ENCODE data around the gene TAPBP. TPM values are rescaled to one million over a fixed set of nuclear protein-coding genes. Genes with fewer than 3 reads are reported as not detected.

Gene TAPBP
- total and polyA plus RNA-seq, 9 of the 15 experiments (the other 6 are each of a cell fraction or from before 2014, with no cell fraction given) = 5.6 to 74.0 (median 22.3) TPM

DNA sequence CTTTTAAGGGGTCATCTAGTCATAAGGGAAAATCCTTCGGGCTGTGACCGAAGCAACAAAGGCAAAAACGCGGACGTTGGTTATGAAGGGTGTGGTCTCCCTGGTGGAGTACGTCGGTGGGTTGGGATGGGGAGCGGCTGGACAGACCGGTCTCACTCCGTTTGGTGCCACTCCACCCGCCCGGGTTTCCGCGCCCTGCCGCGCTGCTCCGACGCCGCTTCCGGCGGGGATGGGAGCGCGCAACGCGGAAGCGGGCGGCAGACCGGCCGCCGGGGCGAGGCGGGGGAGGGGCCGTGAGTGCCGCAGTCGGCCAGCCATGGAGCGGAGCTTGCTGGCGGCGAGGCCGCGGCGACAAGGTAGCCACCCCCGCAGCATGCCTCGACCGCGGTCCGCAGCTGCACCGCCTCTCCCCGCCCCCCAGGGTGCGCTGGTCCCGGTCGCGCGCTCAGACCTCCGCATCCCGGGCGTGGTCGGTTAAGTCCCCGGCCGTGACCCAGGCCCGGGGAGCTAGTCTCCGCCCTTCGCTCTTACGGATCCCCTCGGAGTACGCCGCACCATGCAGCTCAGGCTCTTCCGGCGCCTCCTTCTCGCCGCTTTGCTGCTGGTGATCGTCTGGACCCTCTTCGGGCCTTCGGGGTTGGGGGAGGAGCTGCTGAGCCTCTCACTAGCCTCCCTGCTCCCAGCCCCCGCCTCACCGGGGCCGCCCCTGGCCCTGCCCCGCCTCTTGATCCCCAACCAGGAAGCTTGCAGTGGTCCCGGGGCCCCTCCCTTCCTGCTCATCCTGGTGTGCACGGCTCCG, 36.8 kb downstream of the TAPBP start, which contains the start of gene B3GALT4 (continued):
- TF ChIP-seq POLR2H (tag; IDR thresholded peaks at IDR 0.05; ENCODE audit: low read depth) (peak; percentile 58; the same call in 1 of the 2 replicates), RCOR1 (IDR thresholded peaks at IDR 0.05; ENCODE audit: borderline replicate concordance in 1 of 2, low read depth in 2 of 2, low read length in 2 of 2) (peak in 1 of 2 experiments; percentile 69; a peak in 1 of 4 replicates), THRAP3 (IDR thresholded peaks at IDR 0.05; ENCODE audit: borderline replicate concordance) (no peak), SIN3A (IDR thresholded peaks at IDR 0.05; ENCODE audit: borderline replicate concordance in 2 of 2, control insufficient read depth in 1 of 2, low read depth in 2 of 2, low read length in 2 of 2) (peak; percentile 66 to 98; a peak in 3 of 4 replicates), ZNF134 (CRISPR knock-in tag; conservative IDR thresholded peaks at IDR 0.05) (no peak), KLF6 (CRISPR knock-in tag; IDR thresholded peaks at IDR 0.05; ENCODE audit: borderline replicate concordance) (peak; percentile 68; the same call in 1 of the 2 replicates), MEIS2 (IDR thresholded peaks at IDR 0.05; ENCODE audit: partially characterized antibody) (peak; percentile 43), RBM22 (IDR thresholded peaks at IDR 0.05; ENCODE audit: low read depth, low read length, poor library complexity, severe bottlenecking) (peak; percentile 96), MTA1 (IDR thresholded peaks at IDR 0.05; ENCODE audit: borderline replicate concordance) (no peak), NEUROD1 (IDR thresholded peaks at IDR 0.05; ENCODE audit: borderline replicate concordance, low read depth, low read length, partially characterized antibody) (no peak), CC2D1A (IDR thresholded peaks at IDR 0.05) (peak; percentile 13; the same call in 1 of the 2 replicates), SNRNP70 (optimal IDR thresholded peaks at IDR 0.05; ENCODE audit: low read depth, low read length) (peak; percentile 85), SP2 (IDR thresholded peaks at IDR 0.05; ENCODE audit: extremely low read depth, low read depth, low read length, poor library complexity, severe bottlenecking) (peak; percentile 18)
- TF ChIP-seq, protein P1, sequence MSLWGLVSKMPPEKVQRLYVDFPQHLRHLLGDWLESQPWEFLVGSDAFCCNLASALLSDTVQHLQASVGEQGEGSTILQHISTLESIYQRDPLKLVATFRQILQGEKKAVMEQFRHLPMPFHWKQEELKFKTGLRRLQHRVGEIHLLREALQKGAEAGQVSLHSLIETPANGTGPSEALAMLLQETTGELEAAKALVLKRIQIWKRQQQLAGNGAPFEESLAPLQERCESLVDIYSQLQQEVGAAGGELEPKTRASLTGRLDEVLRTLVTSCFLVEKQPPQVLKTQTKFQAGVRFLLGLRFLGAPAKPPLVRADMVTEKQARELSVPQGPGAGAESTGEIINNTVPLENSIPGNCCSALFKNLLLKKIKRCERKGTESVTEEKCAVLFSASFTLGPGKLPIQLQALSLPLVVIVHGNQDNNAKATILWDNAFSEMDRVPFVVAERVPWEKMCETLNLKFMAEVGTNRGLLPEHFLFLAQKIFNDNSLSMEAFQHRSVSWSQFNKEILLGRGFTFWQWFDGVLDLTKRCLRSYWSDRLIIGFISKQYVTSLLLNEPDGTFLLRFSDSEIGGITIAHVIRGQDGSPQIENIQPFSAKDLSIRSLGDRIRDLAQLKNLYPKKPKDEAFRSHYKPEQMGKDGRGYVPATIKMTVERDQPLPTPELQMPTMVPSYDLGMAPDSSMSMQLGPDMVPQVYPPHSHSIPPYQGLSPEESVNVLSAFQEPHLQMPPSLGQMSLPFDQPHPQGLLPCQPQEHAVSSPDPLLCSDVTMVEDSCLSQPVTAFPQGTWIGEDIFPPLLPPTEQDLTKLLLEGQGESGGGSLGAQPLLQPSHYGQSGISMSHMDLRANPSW (CRISPR knock-in tag; IDR thresholded peaks at IDR 0.05) = no peak; the same call in 1 of the 2 replicates
- TF ChIP-seq, protein P2, sequence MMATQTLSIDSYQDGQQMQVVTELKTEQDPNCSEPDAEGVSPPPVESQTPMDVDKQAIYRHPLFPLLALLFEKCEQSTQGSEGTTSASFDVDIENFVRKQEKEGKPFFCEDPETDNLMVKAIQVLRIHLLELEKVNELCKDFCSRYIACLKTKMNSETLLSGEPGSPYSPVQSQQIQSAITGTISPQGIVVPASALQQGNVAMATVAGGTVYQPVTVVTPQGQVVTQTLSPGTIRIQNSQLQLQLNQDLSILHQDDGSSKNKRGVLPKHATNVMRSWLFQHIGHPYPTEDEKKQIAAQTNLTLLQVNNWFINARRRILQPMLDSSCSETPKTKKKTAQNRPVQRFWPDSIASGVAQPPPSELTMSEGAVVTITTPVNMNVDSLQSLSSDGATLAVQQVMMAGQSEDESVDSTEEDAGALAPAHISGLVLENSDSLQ (IDR thresholded peaks at IDR 0.05) = no peak
- TF ChIP-seq, protein P3, sequence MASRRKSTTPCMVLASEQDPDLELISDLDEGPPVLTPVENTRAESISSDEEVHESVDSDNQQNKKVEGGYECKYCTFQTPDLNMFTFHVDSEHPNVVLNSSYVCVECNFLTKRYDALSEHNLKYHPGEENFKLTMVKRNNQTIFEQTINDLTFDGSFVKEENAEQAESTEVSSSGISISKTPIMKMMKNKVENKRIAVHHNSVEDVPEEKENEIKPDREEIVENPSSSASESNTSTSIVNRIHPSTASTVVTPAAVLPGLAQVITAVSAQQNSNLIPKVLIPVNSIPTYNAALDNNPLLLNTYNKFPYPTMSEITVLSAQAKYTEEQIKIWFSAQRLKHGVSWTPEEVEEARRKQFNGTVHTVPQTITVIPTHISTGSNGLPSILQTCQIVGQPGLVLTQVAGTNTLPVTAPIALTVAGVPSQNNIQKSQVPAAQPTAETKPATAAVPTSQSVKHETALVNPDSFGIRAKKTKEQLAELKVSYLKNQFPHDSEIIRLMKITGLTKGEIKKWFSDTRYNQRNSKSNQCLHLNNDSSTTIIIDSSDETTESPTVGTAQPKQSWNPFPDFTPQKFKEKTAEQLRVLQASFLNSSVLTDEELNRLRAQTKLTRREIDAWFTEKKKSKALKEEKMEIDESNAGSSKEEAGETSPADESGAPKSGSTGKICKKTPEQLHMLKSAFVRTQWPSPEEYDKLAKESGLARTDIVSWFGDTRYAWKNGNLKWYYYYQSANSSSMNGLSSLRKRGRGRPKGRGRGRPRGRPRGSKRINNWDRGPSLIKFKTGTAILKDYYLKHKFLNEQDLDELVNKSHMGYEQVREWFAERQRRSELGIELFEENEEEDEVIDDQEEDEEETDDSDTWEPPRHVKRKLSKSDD (conservative IDR thresholded peaks at IDR 0.05; ENCODE audit: low read length) = no peak
- TF ChIP-seq, protein P4, sequence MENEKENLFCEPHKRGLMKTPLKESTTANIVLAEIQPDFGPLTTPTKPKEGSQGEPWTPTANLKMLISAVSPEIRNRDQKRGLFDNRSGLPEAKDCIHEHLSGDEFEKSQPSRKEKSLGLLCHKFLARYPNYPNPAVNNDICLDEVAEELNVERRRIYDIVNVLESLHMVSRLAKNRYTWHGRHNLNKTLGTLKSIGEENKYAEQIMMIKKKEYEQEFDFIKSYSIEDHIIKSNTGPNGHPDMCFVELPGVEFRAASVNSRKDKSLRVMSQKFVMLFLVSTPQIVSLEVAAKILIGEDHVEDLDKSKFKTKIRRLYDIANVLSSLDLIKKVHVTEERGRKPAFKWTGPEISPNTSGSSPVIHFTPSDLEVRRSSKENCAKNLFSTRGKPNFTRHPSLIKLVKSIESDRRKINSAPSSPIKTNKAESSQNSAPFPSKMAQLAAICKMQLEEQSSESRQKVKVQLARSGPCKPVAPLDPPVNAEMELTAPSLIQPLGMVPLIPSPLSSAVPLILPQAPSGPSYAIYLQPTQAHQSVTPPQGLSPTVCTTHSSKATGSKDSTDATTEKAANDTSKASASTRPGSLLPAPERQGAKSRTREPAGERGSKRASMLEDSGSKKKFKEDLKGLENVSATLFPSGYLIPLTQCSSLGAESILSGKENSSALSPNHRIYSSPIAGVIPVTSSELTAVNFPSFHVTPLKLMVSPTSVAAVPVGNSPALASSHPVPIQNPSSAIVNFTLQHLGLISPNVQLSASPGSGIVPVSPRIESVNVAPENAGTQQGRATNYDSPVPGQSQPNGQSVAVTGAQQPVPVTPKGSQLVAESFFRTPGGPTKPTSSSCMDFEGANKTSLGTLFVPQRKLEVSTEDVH (IDR thresholded peaks at IDR 0.05; ENCODE audit: low read depth, partially characterized antibody) = peak; percentile 82

Measured in K562 (cell line).